Esophagus squamous epithelium (tissue), 4 donors: ENCODE results near the gene ALDH1L1.

ENCODE experiments used
- POLR2A ChIP-seq, 4 donors: fragments of 450-650 bp; IDR thresholded peaks; one replicate each; pipeline ENCODE4 v1.6.1; 2017; ENCODE audit warnings: antibody characterized with exemption in 4 of 4, mild to moderate bottlenecking in 4 of 4, moderate library complexity in 3 of 4
- TF ChIP-seq, protein P1 (sequence below), 6 experiments: fragments of 450-650 bp in 4 of 6; fragments of 200-600 bp in 2 of 6; sonication (generic) in 2 of 6; IDR thresholded peaks; one replicate each; pipeline ENCODE4 v1.5.1; 2016 to 2019; ENCODE audit warnings: antibody characterized with exemption in 6 of 6, mild to moderate bottlenecking in 4 of 6, moderate library complexity in 4 of 6

DNA sequence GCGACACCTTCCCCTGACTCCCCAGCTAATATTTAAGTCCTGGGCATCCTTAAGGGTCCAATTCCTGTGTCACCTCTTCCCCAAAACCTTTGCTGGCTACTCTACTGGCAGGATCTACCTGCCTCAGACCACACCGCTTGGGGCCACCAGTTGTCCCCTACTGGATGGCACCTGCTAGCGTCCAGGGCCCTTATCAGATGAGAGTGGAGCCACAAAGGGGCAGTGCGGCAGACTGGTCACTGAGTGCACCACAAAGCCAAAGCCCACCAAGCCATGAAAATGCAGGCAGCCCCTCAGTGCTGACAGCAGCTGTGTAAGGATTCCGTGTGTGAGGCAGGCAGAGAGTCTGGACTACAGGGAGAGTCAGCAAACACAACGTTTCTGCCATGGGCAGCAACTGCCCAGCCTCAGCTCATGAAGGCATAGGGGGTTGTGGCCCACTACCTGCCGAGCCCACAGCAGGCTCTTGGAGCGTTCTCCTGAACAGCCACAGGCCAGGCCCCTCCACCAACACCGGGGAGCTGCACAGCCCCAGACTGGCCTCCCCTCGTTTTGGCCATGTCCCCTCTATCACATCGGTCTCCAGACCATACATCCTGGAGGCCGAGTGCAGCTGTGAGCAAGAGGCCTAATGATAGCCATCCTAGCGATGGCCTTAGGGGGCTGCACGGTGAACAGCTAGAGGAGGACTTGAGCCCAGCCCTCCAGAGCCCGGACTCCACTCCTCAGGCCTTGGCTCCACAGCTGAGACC lies 32.3 kb downstream of the ALDH1L1 start:
- TF ChIP-seq, protein P1, sequence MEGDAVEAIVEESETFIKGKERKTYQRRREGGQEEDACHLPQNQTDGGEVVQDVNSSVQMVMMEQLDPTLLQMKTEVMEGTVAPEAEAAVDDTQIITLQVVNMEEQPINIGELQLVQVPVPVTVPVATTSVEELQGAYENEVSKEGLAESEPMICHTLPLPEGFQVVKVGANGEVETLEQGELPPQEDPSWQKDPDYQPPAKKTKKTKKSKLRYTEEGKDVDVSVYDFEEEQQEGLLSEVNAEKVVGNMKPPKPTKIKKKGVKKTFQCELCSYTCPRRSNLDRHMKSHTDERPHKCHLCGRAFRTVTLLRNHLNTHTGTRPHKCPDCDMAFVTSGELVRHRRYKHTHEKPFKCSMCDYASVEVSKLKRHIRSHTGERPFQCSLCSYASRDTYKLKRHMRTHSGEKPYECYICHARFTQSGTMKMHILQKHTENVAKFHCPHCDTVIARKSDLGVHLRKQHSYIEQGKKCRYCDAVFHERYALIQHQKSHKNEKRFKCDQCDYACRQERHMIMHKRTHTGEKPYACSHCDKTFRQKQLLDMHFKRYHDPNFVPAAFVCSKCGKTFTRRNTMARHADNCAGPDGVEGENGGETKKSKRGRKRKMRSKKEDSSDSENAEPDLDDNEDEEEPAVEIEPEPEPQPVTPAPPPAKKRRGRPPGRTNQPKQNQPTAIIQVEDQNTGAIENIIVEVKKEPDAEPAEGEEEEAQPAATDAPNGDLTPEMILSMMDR (IDR thresholded peaks at IDR 0.05) = no peak
- TF ChIP-seq POLR2A (IDR thresholded peaks at IDR 0.05) = no peak
